Memory B cell (primary cell): ENCODE results near the gene FREM2.

Source experiments
- ATAC-seq: fragments of 150-1000 bp; cut with Tn5 transposase; 2 replicates; pipeline ENCODE4 v1.10.0; 2021; ENCODE audit warnings: low read depth, mild to moderate bottlenecking, moderate library complexity
- DNase-seq, 2 donors: peaks; one replicate each; pipeline ENCODE4 v3.0.0; 2022; ENCODE audit warnings: low spot score in 2 of 2
- H3K27ac Mint-ChIP-seq: one replicate; pipeline ENCODE4 v1.8.0; 2022; ENCODE audit warnings: mild to moderate bottlenecking, moderate library complexity, mixed read lengths
- H3K27me3 Mint-ChIP-seq: one replicate; pipeline ENCODE4 v1.8.0; 2022; ENCODE audit warnings: mixed read lengths
- H3K36me3 Mint-ChIP-seq: one replicate; pipeline ENCODE4 v1.8.0; 2022; ENCODE audit warnings: mild to moderate bottlenecking, mixed read lengths
- H3K4me1 Mint-ChIP-seq: one replicate; pipeline ENCODE4 v1.8.0; 2022; ENCODE audit warnings: mixed read lengths
- H3K4me3 Mint-ChIP-seq: one replicate; pipeline ENCODE4 v1.8.0; 2022; ENCODE audit warnings: mild to moderate bottlenecking, moderate library complexity, mixed read lengths
- H3K9me3 Mint-ChIP-seq: one replicate; pipeline ENCODE4 v1.8.0; 2022; ENCODE audit warnings: mixed read lengths

The FREM2 gene

GRCh38 chr13:38888309-38888708 lies 201.4 kb downstream of the FREM2 start:
- peaks cover 7% of the 10 kb centered on the region for H3K27me3 Mint-ChIP-seq
- H3K27ac Mint-ChIP-seq = no peak overlapping the region
- DNase-seq (no peak), ATAC-seq (no peak)
- no peaks in the 10 kb centered on the region for H3K36me3 Mint-ChIP-seq
- no peak overlapping the region for H3K4me3 Mint-ChIP-seq
- H3K4me1 Mint-ChIP-seq = no peaks in the 10 kb centered on the region
- H3K9me3 Mint-ChIP-seq = no peaks in the 10 kb centered on the region

DNA sequence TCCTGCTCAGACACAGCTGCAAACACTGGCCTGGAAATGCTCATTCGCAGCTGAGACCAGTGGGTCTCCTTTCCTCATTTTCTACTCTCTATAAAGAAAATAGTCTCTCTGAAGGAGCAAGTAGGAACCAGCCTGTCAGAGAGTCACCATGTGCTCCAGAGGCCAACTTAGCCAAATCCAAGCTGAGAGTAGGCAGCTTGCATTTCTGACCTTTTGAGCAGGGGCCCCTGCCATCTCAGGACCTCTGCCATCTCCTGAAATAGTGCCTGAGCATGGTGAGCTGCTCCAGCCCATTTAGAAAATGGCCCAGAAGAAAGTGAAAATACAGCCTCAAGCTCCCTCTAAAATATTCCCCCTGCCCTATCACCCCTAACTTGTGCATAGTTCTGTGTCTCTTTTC lies 208.2 kb downstream of the FREM2 start:
- peaks cover 6% of the 10 kb centered on the region for H3K27me3 Mint-ChIP-seq

GRCh38 chr13:38897521-38897920 lies 210.6 kb downstream of the FREM2 start:
- H3K4me3 Mint-ChIP-seq = no peak overlapping the region
- peaks cover 1% of the 10 kb centered on the region for H3K9me3 Mint-ChIP-seq
- ATAC-seq = no peak

More for the DNA sequence above, 208.2 kb downstream of the FREM2 start:
- Mint-ChIP-seq H3K9me3 (no peaks in the 10 kb centered on the region), H3K27ac (no peak overlapping the region), H3K36me3 (no peaks in the 10 kb centered on the region), H3K4me3 (no peak overlapping the region), H3K4me1 (no peaks in the 10 kb centered on the region)
- no peak for ATAC-seq
- no peak for DNase-seq

GRCh38 chr13:38898481-38898880 lies 211.6 kb downstream of the FREM2 start:
- ATAC-seq (no peak), DNase-seq (no peak)
- Mint-ChIP-seq H3K4me3 (no peak overlapping the region), H3K27ac (no peak overlapping the region), H3K9me3 (peaks cover 1% of the 10 kb centered on the region), H3K36me3 (no peaks in the 10 kb centered on the region), H3K27me3 (peaks cover 2% of the 10 kb centered on the region), H3K4me1 (no peaks in the 10 kb centered on the region)

More at GRCh38 chr13:38897521-38897920, 210.6 kb downstream of the FREM2 start:
- H3K27ac Mint-ChIP-seq = no peak overlapping the region
- no peak for DNase-seq
- H3K4me1 Mint-ChIP-seq = no peaks in the 10 kb centered on the region
- H3K36me3 Mint-ChIP-seq = no peaks in the 10 kb centered on the region
- peaks cover 2% of the 10 kb centered on the region for H3K27me3 Mint-ChIP-seq

GRCh38 chr13:38899571-38899970 lies 212.7 kb downstream of the FREM2 start:
- H3K4me1 Mint-ChIP-seq = no peaks in the 10 kb centered on the region
- no peak overlapping the region for H3K27ac Mint-ChIP-seq
- H3K4me3 Mint-ChIP-seq = no peak overlapping the region
- H3K27me3 Mint-ChIP-seq = peaks cover 2% of the 10 kb centered on the region
- no peak for ATAC-seq
- H3K9me3 Mint-ChIP-seq = peaks cover 1% of the 10 kb centered on the region
- no peak for DNase-seq
- no peaks in the 10 kb centered on the region for H3K36me3 Mint-ChIP-seq

GRCh38 chr13:38900188-38900587 lies 213.3 kb downstream of the FREM2 start:
- peaks cover 2% of the 10 kb centered on the region for H3K27me3 Mint-ChIP-seq
- H3K36me3 Mint-ChIP-seq = no peaks in the 10 kb centered on the region
- H3K27ac Mint-ChIP-seq = no peak overlapping the region
- H3K4me3 Mint-ChIP-seq = no peak overlapping the region
- ATAC-seq = no peak
- H3K9me3 Mint-ChIP-seq = peaks cover 1% of the 10 kb centered on the region
- no peak for DNase-seq
- H3K4me1 Mint-ChIP-seq = no peaks in the 10 kb centered on the region

GRCh38 chr13:38902551-38902950 lies 215.7 kb downstream of the FREM2 start:
- peaks cover 2% of the 10 kb centered on the region for H3K27me3 Mint-ChIP-seq
- no peaks in the 10 kb centered on the region for H3K4me1 Mint-ChIP-seq
- H3K9me3 Mint-ChIP-seq = peaks cover 1% of the 10 kb centered on the region
- H3K27ac Mint-ChIP-seq = no peak overlapping the region
- no peak overlapping the region for H3K4me3 Mint-ChIP-seq
- DNase-seq (no peak), ATAC-seq (no peak)
- no peaks in the 10 kb centered on the region for H3K36me3 Mint-ChIP-seq

DNA sequence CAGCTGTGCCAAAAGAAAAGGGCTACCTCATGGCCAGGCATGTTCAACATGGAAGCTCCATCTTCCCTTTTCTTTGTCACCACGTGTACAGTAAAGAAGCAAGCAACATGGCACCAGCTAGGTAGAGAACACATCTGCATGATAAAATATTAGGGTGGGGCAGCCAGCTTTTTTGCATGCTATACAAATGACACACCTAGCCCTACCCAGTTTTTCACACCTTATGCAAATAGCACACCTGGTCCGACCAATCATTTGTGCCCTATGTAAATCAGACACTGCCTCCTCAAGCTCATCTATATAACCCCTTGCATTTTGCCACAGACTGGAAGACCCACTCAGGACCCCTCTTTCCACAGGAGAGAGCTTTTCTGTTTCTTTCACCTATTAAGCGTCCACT lies 218.2 kb downstream of the FREM2 start:
- Mint-ChIP-seq H3K27me3 (peaks cover 2% of the 10 kb centered on the region), H3K4me1 (no peaks in the 10 kb centered on the region), H3K27ac (no peak overlapping the region), H3K36me3 (no peaks in the 10 kb centered on the region), H3K9me3 (peaks cover 1% of the 10 kb centered on the region), H3K4me3 (no peak overlapping the region)
- DNase-seq (no peak), ATAC-seq (no peak)

- Mint-ChIP-seq H3K27me3 (peaks cover 2% of the 10 kb centered on the region), H3K4me3 (no peak overlapping the region), H3K9me3 (peaks cover 1% of the 10 kb centered on the region)
Measured at GRCh38 chr13:38905861-38906260, 219.0 kb downstream of the FREM2 start.

DNA sequence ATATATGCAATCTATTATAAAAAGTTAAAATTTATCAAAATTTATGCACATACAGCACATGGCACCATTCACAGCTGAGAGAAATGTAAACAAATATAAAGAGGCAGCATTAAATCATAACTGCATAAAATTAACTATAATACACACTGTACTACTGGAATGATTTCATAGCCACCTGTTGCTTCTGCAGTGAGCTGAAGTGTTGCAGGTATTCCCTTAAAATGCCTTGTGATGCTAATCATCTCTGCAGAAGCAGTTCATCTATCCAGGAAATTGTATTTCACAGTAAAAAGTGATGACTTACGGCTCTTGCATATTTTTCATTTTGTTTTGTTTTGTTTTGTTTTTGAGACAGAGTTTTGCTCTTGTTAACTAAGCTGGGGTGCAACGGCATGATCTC lies 221.7 kb downstream of the FREM2 start:
- Mint-ChIP-seq H3K27me3 (peaks cover 2% of the 10 kb centered on the region), H3K4me1 (no peaks in the 10 kb centered on the region), H3K27ac (no peak overlapping the region), H3K4me3 (no peak overlapping the region), H3K9me3 (no peaks in the 10 kb centered on the region), H3K36me3 (no peaks in the 10 kb centered on the region)
- DNase-seq (no peak), ATAC-seq (no peak)

More at GRCh38 chr13:38905861-38906260, 219.0 kb downstream of the FREM2 start:
- no peak overlapping the region for H3K27ac Mint-ChIP-seq
- H3K36me3 Mint-ChIP-seq = no peaks in the 10 kb centered on the region
- no peak for ATAC-seq
- H3K4me1 Mint-ChIP-seq = no peaks in the 10 kb centered on the region
- DNase-seq = no peak

DNA sequence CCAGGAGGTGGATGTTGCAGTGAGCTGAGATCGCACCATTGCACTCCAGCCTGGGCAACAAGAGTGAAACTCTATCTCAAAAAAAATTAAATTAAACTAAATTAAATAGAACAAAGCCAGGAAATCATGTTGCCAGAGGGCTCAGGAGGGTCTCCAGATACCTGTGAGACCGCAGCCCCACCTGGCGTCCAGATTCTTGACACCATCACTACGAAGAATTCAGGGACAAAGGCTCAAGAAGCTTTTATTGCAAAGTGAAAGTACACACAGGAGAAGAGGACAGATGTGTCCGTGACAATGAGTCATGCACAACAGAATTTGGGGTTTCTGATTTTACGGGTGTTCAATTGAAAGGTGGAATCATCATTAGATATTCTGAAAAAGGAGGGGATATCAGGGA lies 227.2 kb downstream of the FREM2 start:
- H3K4me1 Mint-ChIP-seq = peaks cover 4% of the 10 kb centered on the region
- H3K27me3 Mint-ChIP-seq = peaks cover 2% of the 10 kb centered on the region
- ATAC-seq (no peak), DNase-seq (no peak)
- H3K27ac Mint-ChIP-seq = no peak overlapping the region
- H3K4me3 Mint-ChIP-seq = no peak overlapping the region
- no peaks in the 10 kb centered on the region for H3K36me3 Mint-ChIP-seq
- no peaks in the 10 kb centered on the region for H3K9me3 Mint-ChIP-seq

DNA sequence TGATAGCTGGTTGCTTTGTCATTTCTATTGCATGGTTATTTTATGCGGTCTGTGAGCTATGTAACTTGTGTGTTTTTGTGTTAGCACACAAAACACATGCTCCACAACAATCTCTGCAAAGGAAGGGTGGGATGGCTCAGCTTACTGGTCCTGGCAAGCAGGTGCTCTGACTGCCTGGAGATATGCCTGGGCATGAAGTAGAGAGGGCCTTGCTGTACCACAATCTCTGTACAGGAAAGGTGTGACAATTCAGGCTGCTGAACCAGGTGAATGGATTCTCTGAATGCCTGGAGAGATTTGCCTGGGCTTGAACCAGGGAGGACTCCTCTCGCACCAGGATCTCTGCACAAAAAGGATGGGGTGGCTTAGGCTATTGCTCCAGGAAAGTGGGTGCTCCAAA lies 234.2 kb downstream of the FREM2 start:
- ATAC-seq = no peak

GRCh38 chr13:38922170-38922569 lies 235.3 kb downstream of the FREM2 start:
- DNase-seq (no peak), ATAC-seq (no peak)
- H3K27ac Mint-ChIP-seq = no peak overlapping the region
- H3K4me3 Mint-ChIP-seq = no peak overlapping the region
- no peaks in the 10 kb centered on the region for H3K4me1 Mint-ChIP-seq
- peaks cover 4% of the 10 kb centered on the region for H3K27me3 Mint-ChIP-seq
- H3K36me3 Mint-ChIP-seq = no peaks in the 10 kb centered on the region
- H3K9me3 Mint-ChIP-seq = no peaks in the 10 kb centered on the region

More for the DNA sequence above, 234.2 kb downstream of the FREM2 start:
- peaks cover 4% of the 10 kb centered on the region for H3K27me3 Mint-ChIP-seq
- H3K4me1 Mint-ChIP-seq = no peaks in the 10 kb centered on the region
- H3K27ac Mint-ChIP-seq = no peak overlapping the region
- H3K4me3 Mint-ChIP-seq = no peak overlapping the region
- no peaks in the 10 kb centered on the region for H3K9me3 Mint-ChIP-seq
- H3K36me3 Mint-ChIP-seq = no peaks in the 10 kb centered on the region
- DNase-seq = no peak

GRCh38 chr13:38933786-38934185 lies 246.9 kb downstream of the FREM2 start:
- Mint-ChIP-seq H3K4me3 (no peak overlapping the region), H3K27me3 (peaks cover 2% of the 10 kb centered on the region), H3K9me3 (no peaks in the 10 kb centered on the region), H3K27ac (no peak overlapping the region), H3K36me3 (no peaks in the 10 kb centered on the region), H3K4me1 (no peaks in the 10 kb centered on the region)
- no peak for DNase-seq
- no peak for ATAC-seq
